Measurements from ENCODE around the gene ANKRD24. TPM values are rescaled to one million over a fixed set of nuclear protein-coding genes. Genes with fewer than 3 reads are reported as not detected.
"Not testable (repeated sequence)": the region's sequence is repeated elsewhere in the genome, so short reads cannot be mapped to it uniquely, and the experiment has no call there.

The ANKRD24 gene
- total RNA-seq, 1 donor from 2014 or later: 0.89 TPM

GRCh38 chr19:4267101-4267900 is 84.8 kb downstream of the ANKRD24 start:
- Mint-ChIP-seq H3K36me3 (ENCODE audit: unreplicated experiment) (peaks cover 14% of the 10 kb centered on the region), H3K4me3 (ENCODE audit: unreplicated experiment) (no peak overlapping the region), H3K27ac (ENCODE audit: unreplicated experiment) (no peak overlapping the region), H3K4me1 (ENCODE audit: unreplicated experiment) (no peaks in the 10 kb centered on the region), H3K27me3 (ENCODE audit: unreplicated experiment) (no peaks in the 10 kb centered on the region), H3K9me3 (ENCODE audit: unreplicated experiment) (no peaks in the 10 kb centered on the region)
- DNase-seq (ENCODE audit: extremely low spot score, unreplicated experiment): no peak
- TF ChIP-seq CTCF (IDR thresholded peaks at IDR 0.05): peak; percentile 77

GRCh38 chr19:4267901-4268815 is 85.7 kb downstream of the ANKRD24 start:
- H3K36me3 Mint-ChIP-seq (ENCODE audit: unreplicated experiment): peaks cover 14% of the 10 kb centered on the region
- no peaks in the 10 kb centered on the region for H3K27me3 Mint-ChIP-seq (ENCODE audit: unreplicated experiment)
- H3K27ac Mint-ChIP-seq (ENCODE audit: unreplicated experiment): no peak overlapping the region
- H3K4me3 Mint-ChIP-seq (ENCODE audit: unreplicated experiment): no peak overlapping the region
- DNase-seq (ENCODE audit: extremely low spot score, unreplicated experiment): no peak
- no peak for TF ChIP-seq CTCF (IDR thresholded peaks at IDR 0.05)
- no peaks in the 10 kb centered on the region for H3K4me1 Mint-ChIP-seq (ENCODE audit: unreplicated experiment)
- H3K9me3 Mint-ChIP-seq (ENCODE audit: unreplicated experiment): no peaks in the 10 kb centered on the region

- no peaks in the 10 kb centered on the region for H3K4me1 Mint-ChIP-seq (ENCODE audit: unreplicated experiment)
- H3K27me3 Mint-ChIP-seq (ENCODE audit: unreplicated experiment): no peaks in the 10 kb centered on the region
- no peak overlapping the region for H3K27ac Mint-ChIP-seq (ENCODE audit: unreplicated experiment)
- peaks cover 14% of the 10 kb centered on the region for H3K36me3 Mint-ChIP-seq (ENCODE audit: unreplicated experiment)
- TF ChIP-seq CTCF (IDR thresholded peaks at IDR 0.05): no peak
- no peak overlapping the region for H3K4me3 Mint-ChIP-seq (ENCODE audit: unreplicated experiment)
- H3K9me3 Mint-ChIP-seq (ENCODE audit: unreplicated experiment): no peaks in the 10 kb centered on the region
- no peak for DNase-seq (ENCODE audit: extremely low spot score, unreplicated experiment)
Observed at GRCh38 chr19:4268816-4269430, 86.4 kb downstream of the ANKRD24 start.

- Mint-ChIP-seq H3K4me1 (ENCODE audit: unreplicated experiment) (peaks cover 2% of the 10 kb centered on the region), H3K9me3 (ENCODE audit: unreplicated experiment) (no peaks in the 10 kb centered on the region), H3K36me3 (ENCODE audit: unreplicated experiment) (peaks cover 5% of the 10 kb centered on the region), H3K27ac (ENCODE audit: unreplicated experiment) (no peak overlapping the region), H3K27me3 (ENCODE audit: unreplicated experiment) (peaks cover 4% of the 10 kb centered on the region), H3K4me3 (ENCODE audit: unreplicated experiment) (no peak overlapping the region)
- no peak for TF ChIP-seq CTCF (IDR thresholded peaks at IDR 0.05)
- no peak for DNase-seq (ENCODE audit: extremely low spot score, unreplicated experiment)
Observed at GRCh38 chr19:4272894-4273293, 90.4 kb downstream of the ANKRD24 start.

- H3K36me3 Mint-ChIP-seq (ENCODE audit: unreplicated experiment); DNase-seq (ENCODE audit: extremely low spot score, unreplicated experiment); H3K9me3 Mint-ChIP-seq (ENCODE audit: unreplicated experiment); H3K4me3 Mint-ChIP-seq (ENCODE audit: unreplicated experiment); H3K27ac Mint-ChIP-seq (ENCODE audit: unreplicated experiment); H3K4me1 Mint-ChIP-seq (ENCODE audit: unreplicated experiment): not testable (repeated sequence)
- peaks cover 11% of the 10 kb centered on the region for H3K27me3 Mint-ChIP-seq (ENCODE audit: unreplicated experiment)
Observed at GRCh38 chr19:4274321-4274686, 91.8 kb downstream of the ANKRD24 start.

Other genes starting within 250 kb of the ANKRD24 start
- not detected in 2 replicates for gene NMRK2, start 249.6 kb upstream of the ANKRD24 start, total RNA-seq
- gene DAPK3, start 211.6 kb upstream of the ANKRD24 start, total RNA-seq: 92.9 and 94.7 TPM in 2 replicates
- gene EEF2, start 197.2 kb upstream of the ANKRD24 start, total RNA-seq: 3,162 and 3,203 TPM in 2 replicates
- gene PIAS4, start 175.0 kb upstream of the ANKRD24 start, total RNA-seq: 28.8 and 29.4 TPM in 2 replicates
- gene ZBTB7A, start 115.8 kb upstream of the ANKRD24 start, total RNA-seq: 29.4 and 30.0 TPM in 2 replicates
- gene MAP2K2, start 58.6 kb upstream of the ANKRD24 start, total RNA-seq: 174 and 182 TPM in 2 replicates
- gene CREB3L3, start 29.1 kb upstream of the ANKRD24 start, total RNA-seq: not detected in 2 replicates
- 23.9 and 26.0 TPM in 2 replicates for gene SIRT6, start 126 bp upstream of the ANKRD24 start, total RNA-seq
- gene EBI3, start 46.8 kb downstream of the ANKRD24 start, total RNA-seq: 1.0 and 1.6 TPM in 2 replicates
- gene YJU2, start 64.4 kb downstream of the ANKRD24 start, total RNA-seq: 21.0 and 21.7 TPM in 2 replicates
- 0.21 TPM in 1 of 2 replicates, not detected in the other for gene SHD, start 96.6 kb downstream of the ANKRD24 start, total RNA-seq
- gene TMIGD2, start 119.7 kb downstream of the ANKRD24 start, total RNA-seq: not detected in 2 replicates
- gene FSD1, start 121.9 kb downstream of the ANKRD24 start, total RNA-seq: 13.3 and 15.6 TPM in 2 replicates
- gene STAP2, start 156.1 kb downstream of the ANKRD24 start, total RNA-seq: 2.7 and 5.9 TPM in 2 replicates
- 14.2 and 20.0 TPM in 2 replicates for gene MPND, start 160.9 kb downstream of the ANKRD24 start, total RNA-seq
- 105 and 115 TPM in 2 replicates for gene SH3GL1, start 217.9 kb downstream of the ANKRD24 start, total RNA-seq
- 9.7 and 14.0 TPM in 2 replicates for gene CHAF1A, start 220.0 kb downstream of the ANKRD24 start, total RNA-seq

Data from osteocyte (in vitro differentiated cells).